B cell (primary cell): ENCODE data around the gene FKBP11. TPM values are rescaled to one million over a fixed set of nuclear protein-coding genes. Genes with fewer than 3 reads are reported as not detected.

ENCODE experiments used
- ATAC-seq: fragments of 200-7000 bp; cut with Tn5 transposase; one replicate; pipeline ENCODE4 v1.10.0; 2021; ENCODE audit warnings: low read depth, mild to moderate bottlenecking, moderate number of reproducible peaks, moderate library complexity
- CTCF ChIA-PET: fragments of 350-600 bp; sonication (Branson Sonifier 250); formaldehyde crosslinking; loops from one replicate; lab custom pipeline; 2021; ENCODE audit warnings: antibody characterized with exemption, inconsistent platforms; lab: Charles Lee
- POLR2A ChIA-PET: fragments of 350-600 bp; sonication (Branson Sonifier 250); formaldehyde crosslinking; loops from one replicate; lab custom pipeline; 2021; ENCODE audit warnings: antibody characterized with exemption; lab: Charles Lee
- DNase-seq: peaks from one replicate; pipeline ENCODE4 v3.0.0; 2013
- H2AFZ ChIP-seq: 2 replicates; pipeline ENCODE4 v1.6.1; 2012; ENCODE audit warnings: mild to moderate bottlenecking, low read depth, low read length; ENCODE audit not compliant: insufficient read depth, poor library complexity, severe bottlenecking
- H3K27ac ChIP-seq, 2 donors: 1 replicate in 1 of 2; 2 replicates in 1 of 2; pipeline ENCODE4 v1.5.1; 2012 to 2013; ENCODE audit warnings: low read length in 2 of 2, mild to moderate bottlenecking in 2 of 2, moderate library complexity in 1 of 2
- H3K27me3 ChIP-seq, 4 experiments: fragments of 200-600 bp in 1 of 4; sonication (generic) in 1 of 4; replicated peaks in 1 of 4; 1 replicate in 2 of 4; 2 replicates in 2 of 4; pipeline versions ENCODE4 v1.6.1 to v1.7.0; 2013 to 2016; ENCODE audit warnings: low read length in 3 of 4, mild to moderate bottlenecking in 2 of 4, mixed read lengths in 1 of 4, moderate library complexity in 1 of 4; ENCODE audit not compliant: insufficient read depth in 4 of 4, control insufficient read depth in 3 of 4; ENCODE audit errors: control extremely low read depth in 1 of 4
- H3K36me3 ChIP-seq, 2 experiments: replicated peaks in 1 of 2; 1 replicate in 1 of 2; 2 replicates in 1 of 2; pipeline versions ENCODE4 v1.6.1 to v1.7.1; 2013; ENCODE audit warnings: low read length in 1 of 2; ENCODE audit not compliant: insufficient read depth in 2 of 2, control insufficient read depth in 1 of 2; ENCODE audit errors: control extremely low read depth in 1 of 2, extremely low read depth in 1 of 2
- H3K4me1 ChIP-seq, 2 donors: fragments of 200-600 bp in 1 of 2; sonication (generic) in 1 of 2; 1 replicate in 1 of 2; 2 replicates in 1 of 2; pipeline versions ENCODE4 v1.5.1 to v1.6.1; 2013 to 2017; ENCODE audit warnings: low read length in 2 of 2; ENCODE audit not compliant: control insufficient read depth in 2 of 2, insufficient read depth in 2 of 2
- H3K4me2 ChIP-seq: replicated peaks from 2 replicates; pipeline ENCODE3; 2012; ENCODE audit warnings: mild to moderate bottlenecking, low read depth, low read length; ENCODE audit not compliant: poor library complexity, severe bottlenecking
- H3K4me3 ChIP-seq, 5 experiments: fragments of 200-600 bp in 1 of 5; sonication (generic) in 1 of 5; 1 replicate in 3 of 5; 2 replicates in 2 of 5; pipeline versions ENCODE4 v1.5.1 to v1.7.0; 2011 to 2016; ENCODE audit warnings: low read length in 4 of 5, mild to moderate bottlenecking in 4 of 5, low read depth in 2 of 5, control low read depth in 1 of 5, moderate library complexity in 1 of 5; ENCODE audit not compliant: insufficient read depth in 1 of 5; ENCODE audit errors: control extremely low read depth in 1 of 5, extremely low read depth in 1 of 5
- H3K79me2 ChIP-seq: fragments of 200-600 bp; sonication (generic); one replicate; pipeline ENCODE4 v1.6.0; 2016; ENCODE audit warnings: low read length; ENCODE audit not compliant: control insufficient read depth, insufficient read depth
- H3K9ac ChIP-seq: fragments of 200-600 bp; sonication (generic); 2 replicates; pipeline ENCODE4 v1.6.1; 2017; ENCODE audit warnings: mild to moderate bottlenecking, low read length, moderate library complexity
- H3K9me3 ChIP-seq, 3 donors: one replicate each; pipeline versions ENCODE4 v1.6.1 to v1.7.1; 2013; ENCODE audit warnings: low read length in 2 of 3; ENCODE audit not compliant: control insufficient read depth in 2 of 3, insufficient read depth in 1 of 3; ENCODE audit errors: control extremely low read depth in 1 of 3
- H4K20me1 ChIP-seq: 2 replicates; pipeline ENCODE4 v1.6.0; 2012; ENCODE audit warnings: mild to moderate bottlenecking, low read length; ENCODE audit not compliant: insufficient read depth, control insufficient read depth, poor library complexity, severe bottlenecking
- H3K27ac Mint-ChIP-seq: one replicate; pipeline ENCODE4 v1.8.0; 2021; ENCODE audit warnings: mixed read lengths
- H3K27me3 Mint-ChIP-seq: one replicate; pipeline ENCODE4 v1.8.0; 2021; ENCODE audit warnings: mixed read lengths
- H3K4me1 Mint-ChIP-seq: one replicate; pipeline ENCODE4 v1.8.0; 2021; ENCODE audit warnings: mixed read lengths
- H3K4me3 Mint-ChIP-seq: one replicate; pipeline ENCODE4 v1.8.0; 2021; ENCODE audit warnings: mixed read lengths
- H3K9me3 Mint-ChIP-seq: one replicate; pipeline ENCODE4 v1.8.0; 2022; ENCODE audit warnings: mixed read lengths; ENCODE audit not compliant: insufficient read depth
- CTCF ChIP-seq: fragments of 200-600 bp; IDR thresholded peaks from one replicate; pipeline ENCODE4 v1.8.0; 2022; ENCODE audit warnings: antibody characterized with exemption, mild to moderate bottlenecking
- EZH2 ChIP-seq: IDR thresholded peaks from 2 replicates; pipeline ENCODE4 v1.6.1; 2012; ENCODE audit warnings: borderline replicate concordance, low read depth, mild to moderate bottlenecking, moderate library complexity, low read length; ENCODE audit not compliant: insufficient read depth, poor library complexity, severe bottlenecking
- WGBS: methylation state at CpG from one replicate; pipeline ENCODE4 v1.1.5; 2013; ENCODE audit warnings: missing lambda C conversion rate; ENCODE audit not compliant: insufficient coverage; 5-methylcytosine and 5-hydroxymethylcytosine counted together
- intact Hi-C: fragments of 100-400 bp; cut with micrococcal nuclease; formaldehyde crosslinking; loops from one replicate; pipeline ENCODE4 v1.10.0; 2022
- polyA plus RNA-seq: library from polyadenylated mRNA; depleted of rRNA; stranded (reverse); fragments of >200 nt; gene quantifications from 2 replicates; pipeline ENCODE4 v1.2.3, GENCODE V29; 2012
- total RNA-seq, 2 donors: library from RNA; stranded (reverse); fragments of 120-200 nt in 1 of 2; gene quantifications; 1 replicate in 1 of 2; 2 replicates in 1 of 2; pipeline versions ENCODE4 v1.2.3 to v1.2.4, GENCODE V29; 2013 to 2022

The FKBP11 gene
- total and polyA plus RNA-seq, 2 donors (not counting 1 experiment from before 2014, with no cell fraction given): 26.7 to 52.5 TPM

GRCh38 chr12:48938805-48939204 lies 13.5 kb upstream of the FKBP11 start:
- TF ChIP-seq EZH2 (no peak), CTCF (no peak)
- no peaks in the 10 kb centered on the region for H3K27me3 Mint-ChIP-seq
- Histone ChIP-seq H3K9me3 (no peaks in the 10 kb centered on the region), H3K79me2 (peaks cover 15% of the 10 kb centered on the region), H3K4me1 (peaks cover 16 to 34% of the 10 kb centered on the region in 2 donors), H3K9ac (no peak overlapping the region), H3K4me3 (no peak overlapping the region), H4K20me1 (peaks cover 7% of the 10 kb centered on the region), H3K4me2 (peak overlapping the region; percentile 31), H3K27me3 (no peaks in the 10 kb centered on the region), H2AFZ (no peak overlapping the region), H3K27ac (peak overlapping the region; percentile 42 to 68), H3K36me3 (peaks cover 16 to 40% of the 10 kb centered on the region in 2 experiments)
- WGBS: 35% methylated on average over 7 of the region's 7 CpGs
- peaks cover 37% of the 10 kb centered on the region for H3K4me1 Mint-ChIP-seq
- H3K27ac Mint-ChIP-seq: peak overlapping the region; percentile 78
- DNase-seq (peak; percentile 73), ATAC-seq (peak; percentile 93)
- H3K4me3 Mint-ChIP-seq: no peak overlapping the region
- no peaks in the 10 kb centered on the region for H3K9me3 Mint-ChIP-seq
- POLR2A ChIA-PET: interaction anchor here (1.0 to 1.7 kb wide), 2 partner anchors 14 to 19 kb away, joined by 3 to 5 read pairs; partner anchors contain the start of gene ARF3
- CTCF ChIA-PET: interaction anchor here (0.6 to 8.5 kb wide), 11 partner anchors 9 to 139 kb away, joined by 3 to 104 read pairs (median 6); partner anchors contain the start of genes DDX23, FKBP11 and WNT1
- intact Hi-C loops: loop anchor here (5.0 kb wide), 1 partner anchor 37 kb away; a partner anchor contains a TSS

GRCh38 chr12:48937170-48937569 lies 11.9 kb upstream of the FKBP11 start:
- peaks cover 37% of the 10 kb centered on the region for H3K4me1 Mint-ChIP-seq
- H3K27ac Mint-ChIP-seq: no peak overlapping the region
- ChIA-PET CTCF (interaction anchor here (1.3 to 8.5 kb wide), 4 partner anchors 14 to 85 kb away, joined by 3 to 104 read pairs (median 42); partner anchors contain the start of genes DDX23 and FKBP11), POLR2A (no interaction called here)
- TF ChIP-seq EZH2 (no peak), CTCF (no peak)
- H3K9me3 Mint-ChIP-seq: no peaks in the 10 kb centered on the region
- ATAC-seq (no peak), DNase-seq (no peak)
- H3K9me3 ChIP-seq: no peaks in the 10 kb centered on the region
- H3K9ac ChIP-seq: no peak overlapping the region
- no peak overlapping the region for H2AFZ ChIP-seq
- no peak overlapping the region for H3K4me3 Mint-ChIP-seq
- no peaks in the 10 kb centered on the region for H3K27me3 Mint-ChIP-seq
- H3K79me2 ChIP-seq: peaks cover 11% of the 10 kb centered on the region
- H3K4me3 ChIP-seq: no peak overlapping the region
- 92% methylated on average over 3 of the region's 6 CpGs for WGBS
- peaks cover 16 to 34% of the 10 kb centered on the region in 2 donors for H3K4me1 ChIP-seq
- intact Hi-C loops: loop anchor here (2.0 to 5.0 kb wide), 2 partner anchors 20 to 35 kb away; partner anchors contain the start of gene ARF3
- H3K4me2 ChIP-seq: no peak overlapping the region
- peaks cover 7% of the 10 kb centered on the region for H4K20me1 ChIP-seq
- peaks cover 16 to 49% of the 10 kb centered on the region in 2 experiments for H3K36me3 ChIP-seq
- H3K27ac ChIP-seq: no peak overlapping the region
- no peaks in the 10 kb centered on the region for H3K27me3 ChIP-seq
